GM12878 (cell line): Measurements from ENCODE around the gene FLAD1. TPM values are rescaled to one million over a fixed set of nuclear protein-coding genes. Genes with fewer than 3 reads are reported as not detected.
A peak's percentile ranks its signal among the peaks of the same experiment; 100 is the strongest.

Experiments used
- ATAC-seq: fragments of 200-7000 bp; cut with Tn5 transposase; 3 replicates; pipeline ENCODE4 v1.9.1; 2020; ENCODE audit warnings: mild to moderate bottlenecking, moderate library complexity
- BruUV-seq: library from RNA; stranded (reverse); fragments of 400-500 nt; replicated peaks from 2 replicates; lab custom pipeline; 2021; lab: Mats Ljungman, UMichigan
- CTCF ChIA-PET: fragments of 300-600 bp; sonication (Branson Sonifier 250); formaldehyde crosslinking; extraction: SDS; loops from one replicate; lab custom pipeline; 2021; ENCODE audit warnings: inconsistent platforms; lab: Yijun Ruan, JAX
- POLR2A ChIA-PET: fragments of 350-600 bp; formaldehyde crosslinking; extraction: SDS; loops from one replicate; lab custom pipeline; 2021; ENCODE audit warnings: inconsistent platforms; lab: Charles Lee
- RAD21 ChIA-PET: fragments of 300-600 bp; sonication (Branson Sonifier 250); formaldehyde crosslinking; loops from one replicate; lab custom pipeline; 2023; ENCODE audit warnings: antibody characterized with exemption; ENCODE audit not compliant: unreplicated experiment; lab: Charles Lee
- SMC1A ChIA-PET: fragments of 300-600 bp; sonication (Branson Sonifier 250); formaldehyde crosslinking; loops from one replicate; lab custom pipeline; 2023; ENCODE audit not compliant: unreplicated experiment, uncharacterized antibody; lab: Charles Lee
- DNase-seq: peaks from one replicate; pipeline ENCODE4 v3.0.0-alpha.2; 2011; ENCODE audit warnings: low read depth, low spot score
- FAIRE-seq: peaks from 3 replicates; lab custom pipeline; 2011; peaks lifted over from hg19 to GRCh38; lab: Jason Lieb, UNC
- H2AFZ ChIP-seq: 2 replicates; pipeline ENCODE4 v1.6.0; 2011; ENCODE audit warnings: low read depth, low read length, control low read depth; ENCODE audit not compliant: control insufficient read depth
- H3K27ac ChIP-seq: 2 replicates; pipeline ENCODE4 v1.5.1; 2011; ENCODE audit warnings: control low read depth; ENCODE audit not compliant: control insufficient read depth, insufficient read depth
- H3K27me3 ChIP-seq, 2 experiments: replicated peaks in 1 of 2; 2 replicates each; pipeline versions ENCODE4 v1.6.0 to v1.6.1; 2011; ENCODE audit warnings: low read length in 1 of 2; ENCODE audit not compliant: control insufficient read depth in 2 of 2, insufficient read depth in 2 of 2
- H3K36me3 ChIP-seq, 2 experiments: 2 replicates each; pipeline ENCODE4 v1.5.1; 2011; ENCODE audit warnings: low read length in 1 of 2; ENCODE audit not compliant: control insufficient read depth in 2 of 2, insufficient read depth in 2 of 2
- H3K4me1 ChIP-seq: 2 replicates; pipeline ENCODE4 v1.6.1; 2011; ENCODE audit warnings: mild to moderate bottlenecking, low read length, moderate library complexity, mixed read lengths; ENCODE audit not compliant: control insufficient read depth, insufficient read depth
- H3K4me2 ChIP-seq: 2 replicates; pipeline ENCODE4 v1.6.0; 2011; ENCODE audit warnings: control low read depth; ENCODE audit not compliant: control insufficient read depth, insufficient read depth
- H3K4me3 ChIP-seq: fragments of 200-600 bp; sonication (generic); 2 replicates; pipeline ENCODE4 v1.5.1; 2016
- H3K79me2 ChIP-seq: 2 replicates; pipeline ENCODE4 v1.6.0; 2011; ENCODE audit warnings: low read length; ENCODE audit not compliant: control insufficient read depth, insufficient read depth
- H3K9ac ChIP-seq: 2 replicates; pipeline ENCODE4 v1.8.0; 2011; ENCODE audit warnings: low read length, control low read depth, mixed read lengths; ENCODE audit not compliant: control insufficient read depth, insufficient read depth
- H3K9me3 ChIP-seq: replicated peaks from 3 replicates; pipeline ENCODE4 v1.5.1; 2011; ENCODE audit warnings: mild to moderate bottlenecking, low read length; ENCODE audit not compliant: control insufficient read depth, insufficient read depth
- H4K20me1 ChIP-seq: 2 replicates; pipeline ENCODE4 v1.6.0; 2011; ENCODE audit not compliant: control insufficient read depth, insufficient read depth
- ETV6 ChIP-seq, 2 experiments: fragments of 450-650 bp in 1 of 2; IDR thresholded peaks in 1 of 2; conservative IDR thresholded peaks in 1 of 2; 2 replicates each; pipeline ENCODE4 v1.6.1; 2014; ENCODE audit warnings: antibody characterized with exemption in 1 of 2, borderline replicate concordance in 1 of 2, low read depth in 1 of 2, mild to moderate bottlenecking in 1 of 2, moderate library complexity in 1 of 2
- HDGF ChIP-seq: fragments of 450-650 bp; IDR thresholded peaks from 2 replicates; pipeline ENCODE4 v1.6.1; 2016; ENCODE audit warnings: antibody characterized with exemption
- IKZF2 ChIP-seq, 2 experiments: fragments of 450-650 bp; IDR thresholded peaks; 2 replicates each; pipeline ENCODE4 v1.6.1; 2017; ENCODE audit warnings: mild to moderate bottlenecking in 2 of 2, moderate library complexity in 2 of 2
- MTA3 ChIP-seq: IDR thresholded peaks from 2 replicates; pipeline ENCODE4 v1.6.1; 2012; ENCODE audit warnings: low read length, inconsistent platforms, borderline replicate concordance
- PBX3 ChIP-seq: IDR thresholded peaks from 2 replicates; pipeline ENCODE4 v1.6.1; 2011; ENCODE audit warnings: mild to moderate bottlenecking, low read depth, low read length, moderate library complexity; ENCODE audit not compliant: insufficient replicate concordance
- POLR2AphosphoS5 ChIP-seq: IDR thresholded peaks from 2 replicates; pipeline ENCODE4 v1.6.1; 2011; ENCODE audit warnings: mild to moderate bottlenecking, low read length, inconsistent platforms
- RELB ChIP-seq: fragments of 450-650 bp; IDR thresholded peaks from 2 replicates; pipeline ENCODE4 v1.6.1; 2017; ENCODE audit warnings: low read depth, mild to moderate bottlenecking, moderate library complexity
- SMAD5 ChIP-seq: IDR thresholded peaks from 2 replicates; pipeline ENCODE4 v1.6.1; 2016; ENCODE audit warnings: antibody characterized with exemption, low read depth
- SMARCA5 ChIP-seq: fragments of 450-650 bp; IDR thresholded peaks from 2 replicates; pipeline ENCODE4 v1.6.1; 2017; ENCODE audit warnings: mild to moderate bottlenecking
- ZBTB40 ChIP-seq: fragments of 450-650 bp; IDR thresholded peaks from 2 replicates; pipeline ENCODE4 v1.6.1; 2016; ENCODE audit warnings: mild to moderate bottlenecking, moderate library complexity, borderline replicate concordance
- WGBS: methylation state at CpG from one replicate; pipeline ENCODE4 v1.1.6; 2016; ENCODE audit warnings: low lambda C conversion rate; ENCODE audit not compliant: insufficient replicate concordance, insufficient coverage; ENCODE audit errors: missing lambda C conversion rate; 5-methylcytosine and 5-hydroxymethylcytosine counted together
- in situ Hi-C: fragments of 300-500 bp; cut with MboI; formaldehyde crosslinking; loops from 9 replicates; pipeline ENCODE4 v1.14.3; 2018; ENCODE audit warnings: mixed read lengths
- intact Hi-C: fragments of 100-400 bp; cut with micrococcal nuclease; formaldehyde crosslinking; loops from one replicate; pipeline ENCODE4 v1.14.2; 2022; ENCODE audit not compliant: unreplicated experiment
- polyA plus RNA-seq, 11 experiments: library from polyadenylated mRNA; depleted of rRNA in 4 of 11; unstranded in 6 of 11; stranded (reverse) in 5 of 11; fragments of >200 nt; fragmentation: Nextera tagmentation in 4 of 11; fragmentation: Illumina TruSeq in 1 of 11; extraction: Ambion mirVana in 4 of 11; extraction: Trizol in 1 of 11; gene quantifications; 1 replicate in 1 of 11; 2 replicates in 10 of 11; pipeline versions ENCODE4 v1.2.1 to v1.2.3, GENCODE V29; 2011 to 2016; ENCODE audit warnings: inconsistent platforms in 2 of 11, missing spikeins in 2 of 11, low read depth in 1 of 11
- total RNA-seq, 4 experiments: library from RNA; depleted of rRNA in 3 of 4; stranded (reverse); fragments of >200 nt in 3 of 4; fragmentation: Illumina TruSeq in 1 of 4; extraction: Trizol in 1 of 4; gene quantifications; 2 replicates each; pipeline versions ENCODE4 v1.2.1 to v1.2.3, GENCODE V29; 2013 to 2021

The FLAD1 gene
- total and polyA plus RNA-seq, 10 of the 15 experiments (the other 5 are each of a cell fraction or from before 2014, with no cell fraction given) = 22.9 to 93.4 (median 56.6) TPM

GRCh38 chr1:155003766-155004351, 20.7 kb downstream of the FLAD1 start (continued):
- TF ChIP-seq PBX3 = no peak

- ChIA-PET CTCF (interaction anchor here (0.6 to 2.1 kb wide), 6 partner anchors 8 to 60 kb away, joined by 3 to 18 read pairs (median 3); no protein-coding TSS in a partner anchor), RAD21 (interaction anchor here (1.1 to 3.3 kb wide), 4 partner anchors 11 to 49 kb away, joined by 4 to 14 read pairs (median 4); partner anchors contain the start of gene PBXIP1), SMC1A (interaction anchor here (0.6 to 1.4 kb wide), 6 partner anchors 8 to 825 kb away, joined by 3 to 4 read pairs (median 3); no protein-coding TSS in a partner anchor), POLR2A (interaction anchor here (1.0 to 1.9 kb wide), 7 partner anchors 12 to 53 kb away, joined by 3 to 8 read pairs (median 4); partner anchors contain the start of genes FLAD1, PYGO2 and SHC1)
- ATAC-seq (no peak), DNase-seq (no peak), FAIRE-seq (no peak)
- Histone ChIP-seq H3K9me3 (no peaks in the 10 kb centered on the region), H4K20me1 (0 out of 2 replicates have a peak, but pooled peaks cover 3% of the 10 kb centered on the region), H3K79me2 (peaks cover 59% of the 10 kb centered on the region), H3K36me3 (no peaks in the 10 kb centered on the region; a peak in 2 of 4 replicates), H3K4me3 (peak overlapping the region; percentile 99), H3K9ac (peak overlapping the region; percentile 85), H3K27me3 (no peaks in the 10 kb centered on the region), H2AFZ (0 out of 2 replicates have a peak overlapping the region, but pooled peaks have one; percentile 43), H3K4me1 (peaks cover 44% of the 10 kb centered on the region), H3K27ac (peak overlapping the region; percentile 91), H3K4me2 (peak overlapping the region; percentile 98)
- in situ Hi-C loops = no loop called here
- BruUV-seq = TSS peak; percentile 56
- intact Hi-C loops = loop anchor here (5.0 kb wide), 1 partner anchor 42 kb away; the partner anchor contains the start of gene PYGO2
- 1% methylated on average over 5 of the region's 5 CpGs for WGBS
- TF ChIP-seq SMAD5 (no peak), HDGF (peak; percentile 67; the same call in 1 of the 2 replicates), ETV6 (conservative IDR thresholded peaks at IDR 0.05 in 1 of 2, IDR thresholded peaks at IDR 0.05 in 1 of 2; ENCODE audit: borderline replicate concordance in 1 of 2, low read depth in 1 of 2) (0 out of 4 replicates have a peak, but pooled peaks of 1 of the 2 experiments have one; percentile 12), SMARCA5 (peak; percentile 15; the same call in 1 of the 2 replicates), POLR2AphosphoS5 (peak; percentile 16; the same call in 1 of the 2 replicates), IKZF2 (IDR thresholded peaks at IDR 0.05) (peak in 1 of 2 experiments; percentile 11; a peak in 1 of 4 replicates), MTA3 (no peak), RELB (0 out of 2 replicates have a peak, but pooled peaks have one; percentile 8), ZBTB40 (0 out of 2 replicates have a peak, but pooled peaks have one; percentile 9)
Observed at GRCh38 chr1:155004352-155005075, 21.4 kb downstream of the FLAD1 start.
